Stimulated activated CD4-positive, alpha-beta T cell treated with anti-CD3 and anti-CD28 coated beads, Interleukin-1b, Interleukin-23, amount 100 ng/mL, for 1 hour (primary cell): ENCODE results near the gene ROCK2.

Source experiments
- DNase-seq, 2 donors: peaks; one replicate each; pipeline ENCODE4 v3.0.0-alpha.2; 2020; ENCODE audit warnings: low read depth in 2 of 2

The ROCK2 gene

DNA sequence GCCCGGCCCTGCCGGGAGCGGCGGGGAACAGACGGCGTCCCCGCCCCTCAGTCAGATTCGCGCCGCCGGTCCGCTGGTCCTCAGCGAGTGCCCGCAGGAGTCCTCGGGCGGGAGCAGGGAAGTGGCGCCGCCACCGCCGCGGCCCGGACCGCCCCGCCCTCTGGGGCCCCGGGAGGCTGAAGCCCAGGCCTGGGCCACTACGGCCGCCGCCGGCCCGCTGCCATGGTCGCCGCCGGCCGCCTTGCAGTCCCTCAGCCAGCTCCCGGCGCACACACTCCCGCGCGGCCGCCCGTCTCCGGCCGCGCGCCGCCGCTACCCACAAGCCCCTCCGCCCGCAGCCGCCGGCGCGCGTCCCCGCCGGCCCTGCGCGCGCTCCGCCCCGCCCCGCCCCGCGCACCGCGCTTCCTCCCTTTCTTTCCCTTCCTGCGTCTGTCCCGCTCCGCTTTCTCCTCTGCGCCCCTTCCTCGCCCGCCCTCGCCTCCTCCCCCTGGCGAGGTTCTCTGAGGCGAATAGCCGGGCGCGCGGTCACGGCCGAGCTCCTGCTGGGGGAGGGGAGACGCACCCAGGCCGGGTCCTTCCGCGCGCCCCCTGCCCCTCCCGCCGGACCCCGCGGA lies at the start of gene ROCK2:
Gene ROCK2 (minus strand): TSS at position 295 of the 614 bp plus-strand sequence. CDS start 500 bp downstream, outside the sequence.
- peak in 1 of 2 donors; percentile 54 for DNase-seq

DNA sequence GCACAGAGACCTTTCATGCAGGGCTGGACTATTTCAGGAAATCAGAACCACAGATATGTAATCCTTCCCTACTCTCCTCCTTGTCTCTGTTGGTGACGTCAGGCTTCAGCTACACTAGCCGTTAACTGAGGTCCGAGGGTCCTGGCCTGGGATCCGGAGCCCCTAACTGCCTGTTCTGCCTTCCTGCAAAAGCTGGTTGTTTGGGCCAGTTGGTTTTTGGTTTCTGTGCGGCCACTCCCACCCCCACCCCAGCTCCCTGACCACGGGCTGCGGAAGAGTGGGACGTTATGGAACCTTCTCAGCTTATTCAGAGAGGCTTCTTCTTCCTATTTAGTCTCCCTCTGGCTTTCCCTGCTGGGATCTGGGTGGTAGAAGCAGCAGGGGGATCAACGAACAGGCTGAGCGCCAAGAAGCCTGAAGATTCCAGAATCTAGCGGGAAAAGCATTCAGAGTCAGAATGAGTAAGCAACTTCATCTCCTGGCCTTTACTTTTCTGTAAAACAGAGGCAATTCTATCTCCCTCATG lies 49.3 kb upstream of the ROCK2 start:
- no peak for DNase-seq

DNA sequence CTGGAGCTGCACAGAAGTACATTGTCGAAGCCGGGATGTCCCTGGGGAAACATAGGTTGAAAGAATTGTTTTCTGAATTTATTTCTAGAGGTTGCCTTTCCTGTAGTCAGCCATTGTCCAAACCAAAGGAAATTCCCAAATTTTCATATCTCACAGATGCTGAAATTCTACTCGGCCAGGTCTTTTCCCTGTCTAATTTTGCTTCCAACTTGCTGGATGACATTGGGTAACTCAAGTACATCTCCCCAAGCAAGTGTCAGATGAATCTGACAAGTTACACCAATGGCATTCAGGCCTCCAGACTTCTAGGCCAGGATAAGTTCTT lies 47.5 kb upstream of the ROCK2 start:
- DNase-seq = no peak

DNA sequence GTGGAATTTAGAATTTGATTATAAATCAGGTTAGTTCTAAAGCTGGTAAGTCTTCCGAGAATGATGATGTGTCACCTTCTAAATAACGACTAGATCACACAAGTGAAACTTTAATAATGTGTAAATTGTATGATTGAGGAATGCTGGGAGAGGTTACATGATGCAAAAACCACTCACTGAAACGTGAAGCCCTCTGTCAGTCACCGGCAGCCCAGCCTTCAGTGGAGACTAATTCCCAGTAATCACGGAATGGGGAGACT lies 45.9 kb upstream of the ROCK2 start:
- no peak for DNase-seq

DNA sequence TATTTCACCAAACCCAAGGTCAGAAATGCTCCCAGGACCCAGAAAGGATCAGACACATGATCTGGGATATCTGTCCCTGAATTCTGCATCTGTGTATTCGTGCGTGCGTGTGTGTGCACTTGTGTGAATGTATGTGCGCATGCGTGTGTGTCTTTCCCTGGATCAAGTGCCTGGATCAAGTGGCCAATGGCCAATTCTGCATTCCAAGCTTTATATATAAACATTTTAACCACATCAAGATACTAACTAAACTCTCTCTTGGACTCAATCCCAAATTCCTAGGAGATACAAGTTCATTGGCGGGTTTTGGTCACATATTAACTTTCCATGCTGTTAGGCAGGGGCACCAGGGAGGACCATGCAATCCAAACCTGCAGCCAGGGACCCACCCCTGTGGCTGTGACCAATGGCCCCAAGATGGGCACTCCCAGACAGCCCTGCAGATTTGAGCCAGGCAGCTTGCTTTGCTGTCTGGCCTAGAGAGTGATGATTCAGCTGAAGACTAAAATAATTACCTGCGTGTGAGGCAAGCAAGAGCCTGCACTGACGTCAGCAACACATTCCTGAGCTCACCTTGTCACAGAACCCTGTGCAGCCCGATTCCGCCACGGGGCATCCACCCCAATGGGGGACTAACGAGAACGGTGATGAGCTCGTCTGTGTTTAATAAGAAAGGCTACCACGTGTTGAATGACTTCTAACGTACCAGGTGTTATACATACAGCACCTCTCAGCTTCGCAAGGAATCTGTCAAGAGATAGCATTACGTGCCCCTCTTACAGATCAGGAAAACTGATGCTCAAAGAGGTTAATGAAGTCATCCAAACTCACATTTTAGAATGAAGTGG lies 45.3 kb upstream of the ROCK2 start:
- no peak for DNase-seq

DNA sequence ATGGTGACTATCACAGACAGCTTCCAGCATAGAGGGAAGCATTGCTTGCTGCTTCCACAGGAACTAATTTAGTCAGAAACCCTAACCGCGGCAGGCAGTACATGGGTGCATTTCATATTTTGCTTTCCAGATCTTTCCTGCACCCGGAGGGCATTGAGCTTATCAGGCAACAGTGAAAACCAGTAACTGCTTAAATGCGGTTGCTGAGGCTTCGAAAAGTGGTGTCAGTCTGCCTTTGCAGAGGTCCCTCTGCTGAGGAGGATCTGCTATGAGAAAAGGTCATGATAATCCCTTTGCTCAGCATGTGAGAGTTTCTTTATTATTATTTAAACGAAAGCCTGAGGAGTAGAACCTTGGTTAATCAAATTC lies 44.6 kb upstream of the ROCK2 start:
- DNase-seq = no peak

DNA sequence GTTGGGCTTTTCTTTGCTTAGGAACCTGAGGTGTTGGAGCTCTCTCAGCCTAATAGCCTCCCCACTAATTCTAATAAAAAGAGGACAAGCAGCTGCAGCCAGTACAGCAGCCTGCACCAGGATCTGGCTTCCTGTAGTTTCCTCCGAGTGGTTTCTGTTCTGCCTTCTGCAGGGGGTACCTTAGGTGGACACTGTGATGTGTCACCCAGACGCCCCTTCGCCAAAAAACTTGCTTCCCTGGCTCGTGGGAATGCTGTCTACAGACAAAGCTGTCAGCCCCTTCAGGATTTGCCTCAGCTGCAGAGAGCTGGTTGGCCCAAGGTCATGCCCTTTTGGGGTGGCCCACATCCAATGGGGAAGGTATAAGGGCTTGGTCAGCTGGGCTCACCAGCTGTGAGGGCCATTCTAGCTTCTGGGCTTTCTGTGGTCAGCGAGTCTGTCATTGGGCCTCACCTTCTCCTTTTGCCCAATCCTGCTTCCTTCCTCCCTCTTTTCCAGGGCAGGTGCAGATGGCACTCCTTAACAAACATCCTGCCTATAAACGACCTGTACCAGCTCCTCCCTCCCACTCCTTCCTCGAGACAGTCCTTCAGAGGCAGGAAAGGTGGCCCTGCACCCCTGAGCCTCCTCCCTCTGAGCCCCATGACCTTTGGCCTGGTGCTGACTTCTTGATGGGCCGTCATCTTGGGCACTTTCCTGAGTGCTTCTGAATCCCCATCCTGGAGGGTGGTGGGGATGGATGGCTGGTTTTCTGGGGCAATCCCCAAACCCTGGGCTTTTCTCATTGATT lies 44.0 kb upstream of the ROCK2 start:
- no peak for DNase-seq

DNA sequence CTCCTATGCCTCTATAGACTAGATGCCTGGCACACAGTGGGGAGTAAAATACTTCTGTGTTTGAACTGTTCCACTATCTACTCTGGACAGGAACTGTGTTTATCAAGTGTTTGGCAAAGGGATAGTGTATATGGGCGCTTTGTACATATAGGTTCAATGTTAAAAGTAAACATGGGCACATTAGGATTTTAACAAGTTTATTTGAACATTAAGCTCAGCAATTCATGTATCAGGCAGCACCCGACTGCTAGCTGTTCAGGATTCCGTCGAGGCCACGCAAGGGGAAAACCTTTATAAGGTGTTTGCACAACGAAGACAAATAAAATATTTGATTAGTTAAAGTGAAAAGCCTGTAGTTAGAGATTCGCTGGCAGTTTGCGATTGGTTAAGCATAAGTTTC lies 43.4 kb upstream of the ROCK2 start:
- DNase-seq = no peak

DNA sequence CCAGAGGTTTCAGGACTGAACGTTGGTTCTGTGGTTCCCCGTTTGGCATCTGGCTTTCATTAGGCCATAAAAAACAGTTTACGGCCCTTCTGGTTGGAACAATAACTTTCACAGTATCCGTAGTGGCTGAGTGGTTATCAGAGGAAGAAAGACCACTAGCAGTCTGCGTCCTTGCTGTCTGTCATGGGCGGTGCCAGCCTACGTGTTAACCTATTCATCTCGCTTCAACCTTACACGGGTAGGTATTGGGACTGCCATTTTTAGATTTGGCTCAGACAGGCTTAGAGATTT lies 42.6 kb upstream of the ROCK2 start:
- DNase-seq = no peak

DNA sequence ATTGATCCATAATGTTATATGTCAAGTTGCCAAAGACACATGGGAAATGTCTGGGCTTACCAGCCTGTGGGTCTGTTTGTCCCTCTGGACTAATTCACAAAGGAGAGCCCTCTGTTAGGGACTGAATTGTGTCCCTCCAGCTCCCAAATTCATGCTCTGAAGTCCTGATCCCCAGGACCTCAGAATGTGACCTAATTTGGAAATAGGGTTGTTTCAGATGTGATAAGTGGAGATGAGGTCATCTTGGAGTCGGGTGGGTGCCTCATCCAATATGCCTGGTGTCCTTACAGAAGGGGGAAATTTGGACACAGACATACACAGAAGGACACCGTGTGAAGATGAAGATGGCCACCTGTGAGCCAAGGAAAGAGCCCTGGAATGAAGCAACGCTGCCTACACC lies 41.4 kb upstream of the ROCK2 start:
- no peak for DNase-seq

DNA sequence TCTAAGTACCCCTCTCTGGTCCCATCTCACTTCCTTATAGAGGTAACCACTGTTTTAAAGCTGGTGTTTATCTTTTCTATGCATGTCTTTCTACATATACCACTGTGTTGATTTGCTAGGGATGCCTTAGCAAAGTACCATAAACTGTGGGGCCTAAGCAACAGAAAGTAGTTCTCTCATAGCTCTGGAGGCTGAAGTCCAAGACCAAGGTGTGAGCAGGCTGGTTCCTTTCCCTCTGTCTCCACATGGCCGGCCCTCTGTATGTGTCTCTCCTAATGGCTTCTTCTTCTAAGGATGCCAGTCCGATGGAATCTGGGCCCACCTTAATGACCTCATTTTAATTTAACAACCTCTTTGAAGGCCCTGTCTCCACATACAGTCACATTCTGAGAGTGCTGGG lies 40.8 kb upstream of the ROCK2 start:
- no peak for DNase-seq

DNA sequence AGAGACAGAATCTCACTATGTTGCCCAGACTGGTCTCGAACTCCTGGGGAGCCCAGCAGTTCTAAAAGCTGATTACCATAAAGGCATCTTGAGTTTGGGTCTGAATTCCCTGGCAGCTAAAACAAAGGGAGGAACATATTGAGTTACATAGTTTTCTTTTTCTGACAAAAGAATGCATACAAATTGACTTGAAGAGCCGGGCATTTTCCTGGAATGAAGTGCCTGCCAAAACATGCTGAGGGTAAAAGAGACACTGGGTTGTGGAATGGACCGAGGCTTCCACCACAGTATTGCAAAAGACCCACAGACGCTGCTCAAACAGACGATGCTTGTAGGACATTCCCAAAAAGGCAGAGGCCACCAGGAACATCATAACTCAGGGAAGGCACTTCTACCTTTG lies 35.1 kb upstream of the ROCK2 start:
- no peak for DNase-seq

DNA sequence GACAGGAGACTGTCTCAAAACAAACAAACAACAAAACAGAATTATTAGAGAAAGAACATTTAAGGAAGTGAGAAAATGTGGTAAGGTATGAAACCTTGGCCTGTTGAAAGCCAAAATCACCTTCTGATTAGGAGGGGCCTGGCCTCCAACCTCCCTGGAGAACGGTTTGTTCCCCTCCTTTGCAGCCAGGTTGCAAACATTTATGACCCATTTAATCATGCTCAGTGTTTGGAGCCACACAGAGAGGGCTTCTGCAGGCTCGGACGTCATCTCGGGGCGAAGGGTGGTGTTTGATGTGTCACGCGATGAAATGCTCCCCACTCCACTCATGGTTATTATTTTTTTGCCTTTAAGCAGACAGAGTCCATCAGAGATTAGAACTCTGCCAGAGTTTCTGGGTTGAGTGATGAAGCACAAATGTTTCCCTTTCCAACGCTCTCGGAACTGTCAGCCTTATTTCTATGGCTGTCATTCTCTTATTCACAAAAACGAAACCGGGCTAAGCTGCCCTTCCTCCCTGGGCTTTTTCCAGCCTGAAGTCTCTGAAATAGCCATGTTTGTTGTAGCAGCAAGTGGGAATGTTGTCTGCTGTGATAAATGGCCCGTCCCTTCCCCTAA lies 33.6 kb upstream of the ROCK2 start:
- no peak for DNase-seq

DNA sequence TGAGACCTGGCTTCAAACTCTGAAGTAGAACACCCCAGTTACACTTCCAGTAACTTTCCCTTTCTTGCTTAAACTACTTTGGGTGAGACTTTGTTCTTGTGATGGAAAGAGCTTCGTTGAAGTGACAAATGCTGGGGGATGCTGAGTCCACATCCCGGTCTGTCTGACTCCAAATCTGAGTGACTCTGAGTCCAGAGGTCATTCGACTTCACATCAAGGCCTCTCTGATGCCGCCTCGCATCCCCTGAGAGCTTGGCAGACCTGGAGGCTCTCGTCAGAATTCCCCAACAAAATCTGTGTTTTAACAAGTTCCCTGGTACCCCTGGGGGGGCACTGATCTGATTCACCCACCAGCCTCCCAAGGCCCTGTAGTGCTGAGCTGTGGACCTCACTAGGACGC lies 31.6 kb upstream of the ROCK2 start:
- DNase-seq = no peak

DNA sequence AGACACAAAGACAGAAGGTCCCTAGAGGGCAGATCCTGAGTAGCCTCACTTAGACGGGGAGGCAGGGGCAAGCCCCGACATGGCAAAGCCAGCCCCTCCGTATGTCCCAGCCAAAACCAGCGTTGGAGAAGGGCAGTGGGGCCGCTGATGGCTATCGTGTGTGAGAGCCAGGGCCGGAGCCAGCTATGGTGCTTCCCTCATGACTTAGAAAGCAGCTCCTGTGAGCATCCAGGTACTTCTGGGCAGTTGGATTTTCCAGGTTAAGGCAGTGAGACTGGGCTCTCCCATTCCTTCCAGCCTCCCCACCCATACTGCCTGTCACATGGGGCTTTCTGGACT lies 31.2 kb upstream of the ROCK2 start:
- no peak for DNase-seq

DNA sequence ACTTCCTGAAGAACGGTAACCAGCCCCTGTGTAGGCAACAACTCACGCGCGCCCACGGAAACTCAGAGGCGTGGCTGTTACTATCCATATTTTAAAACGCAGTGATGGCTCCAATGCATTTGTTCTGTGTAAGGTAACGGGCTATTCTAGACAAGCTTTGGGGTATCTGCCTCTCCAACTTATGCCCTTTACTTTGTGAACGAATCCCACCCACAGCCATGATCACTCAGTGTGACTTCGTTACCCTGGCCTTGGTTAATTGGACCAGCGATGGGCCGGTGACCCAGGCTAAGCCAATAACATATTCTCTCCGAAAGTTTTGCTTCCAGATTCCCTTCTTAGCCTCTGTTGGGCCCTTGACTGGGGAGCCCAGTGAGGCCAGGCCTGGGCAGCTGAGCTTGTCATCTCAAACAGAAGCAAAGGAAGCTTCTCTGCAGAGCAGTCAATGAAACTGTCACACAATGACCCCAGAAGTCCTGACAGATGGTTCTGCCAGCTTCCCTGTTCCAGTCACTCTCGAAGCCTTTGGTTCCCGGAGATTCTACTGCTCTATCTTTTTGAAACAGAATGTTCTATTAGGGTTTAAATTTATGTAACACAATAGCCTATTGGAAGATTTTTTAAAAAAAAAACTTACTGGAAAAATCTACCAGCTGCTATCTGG lies 30.7 kb upstream of the ROCK2 start:
- DNase-seq = no peak

DNA sequence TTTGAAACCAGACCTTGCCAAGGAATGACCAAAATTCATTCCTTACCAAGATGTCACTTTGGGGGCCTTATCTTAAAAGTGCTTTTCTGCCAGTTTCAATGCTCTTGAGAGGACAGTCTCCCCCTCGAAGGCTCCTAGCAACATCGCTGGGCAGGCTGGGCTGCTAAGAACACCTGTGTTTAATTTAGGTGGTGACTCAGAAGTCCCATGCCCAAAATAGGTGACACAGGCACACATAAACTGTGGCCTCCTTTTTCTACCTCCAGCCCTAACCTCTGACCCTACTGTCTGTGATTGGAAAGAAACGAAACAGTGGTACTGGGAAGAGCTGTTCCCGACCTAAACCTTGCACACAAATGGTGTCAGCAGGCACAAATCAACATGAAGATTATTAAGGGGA lies 28.7 kb upstream of the ROCK2 start:
- DNase-seq = no peak

DNA sequence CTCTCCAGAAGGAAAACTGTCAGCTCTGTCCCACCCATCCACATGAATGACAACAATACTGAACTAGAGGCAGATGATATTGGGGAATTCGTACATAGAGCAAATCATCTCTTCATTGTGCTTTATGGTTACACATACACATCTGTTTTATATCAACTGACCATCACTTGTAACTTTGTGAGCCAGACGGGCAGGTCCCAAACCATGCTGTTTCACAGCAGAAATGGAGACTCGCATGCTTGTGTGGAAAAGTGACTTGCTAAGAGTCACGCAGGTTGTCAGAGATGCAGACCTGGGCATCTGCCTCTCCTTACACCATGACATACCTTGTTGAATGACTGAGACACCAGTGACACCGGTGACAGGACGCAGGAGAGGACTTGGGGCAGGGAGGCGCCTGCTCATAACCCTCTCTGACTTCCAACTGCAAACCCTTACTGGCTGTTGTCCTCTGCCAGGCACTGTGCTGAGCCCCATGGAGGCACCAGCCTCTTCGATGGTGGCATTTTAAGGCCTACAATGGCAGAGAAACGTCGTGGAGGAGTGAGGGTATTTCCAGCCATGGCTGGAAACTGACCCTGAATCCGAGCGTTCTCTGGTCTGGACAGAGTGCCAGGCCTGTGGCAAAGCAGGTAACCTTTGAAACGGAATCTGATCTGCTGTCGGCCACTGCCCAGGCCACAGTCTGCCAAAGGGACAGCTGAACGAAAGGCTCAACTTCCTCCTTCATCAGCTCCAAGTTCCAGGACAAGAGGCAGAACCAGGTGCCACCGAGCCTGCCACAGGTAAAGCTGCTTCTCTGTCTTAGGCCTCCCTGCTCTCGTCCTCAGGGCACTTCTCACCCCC lies 26.9 kb upstream of the ROCK2 start:
- DNase-seq = no peak

DNA sequence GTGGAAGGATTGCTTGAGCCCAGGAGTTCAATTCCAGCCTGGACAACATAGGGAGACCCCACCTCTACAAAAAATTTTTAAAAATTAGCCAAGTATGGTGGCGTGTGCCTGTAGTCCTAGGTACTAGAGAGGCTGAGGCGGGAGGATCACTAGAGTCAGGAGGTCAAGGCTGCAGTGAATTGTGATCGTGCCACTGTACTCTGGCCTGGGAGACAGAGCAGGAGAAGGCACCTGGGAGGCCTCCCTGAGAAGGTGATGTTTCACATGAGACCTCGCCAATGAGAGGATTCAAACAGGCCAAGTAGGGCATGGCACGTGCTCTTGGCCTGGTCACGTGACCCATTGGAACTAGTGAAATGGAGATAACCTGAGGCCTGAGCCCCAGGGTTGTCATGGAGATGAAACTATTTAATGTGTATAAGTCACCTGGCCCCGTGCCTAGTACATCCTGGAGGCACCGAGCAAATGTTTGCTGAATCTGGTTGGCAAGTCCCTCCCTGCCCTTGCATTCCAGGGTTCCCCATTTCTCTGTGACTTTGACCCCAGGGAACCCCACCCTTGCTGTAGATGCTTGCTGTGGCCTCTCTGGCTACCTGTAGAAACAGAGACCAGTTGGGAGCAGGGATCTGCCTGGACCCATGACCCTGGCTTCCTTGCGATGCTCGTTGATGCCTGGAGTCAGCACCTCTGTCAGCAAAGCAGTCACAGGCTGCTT lies 26.1 kb upstream of the ROCK2 start:
- DNase-seq = no peak

DNA sequence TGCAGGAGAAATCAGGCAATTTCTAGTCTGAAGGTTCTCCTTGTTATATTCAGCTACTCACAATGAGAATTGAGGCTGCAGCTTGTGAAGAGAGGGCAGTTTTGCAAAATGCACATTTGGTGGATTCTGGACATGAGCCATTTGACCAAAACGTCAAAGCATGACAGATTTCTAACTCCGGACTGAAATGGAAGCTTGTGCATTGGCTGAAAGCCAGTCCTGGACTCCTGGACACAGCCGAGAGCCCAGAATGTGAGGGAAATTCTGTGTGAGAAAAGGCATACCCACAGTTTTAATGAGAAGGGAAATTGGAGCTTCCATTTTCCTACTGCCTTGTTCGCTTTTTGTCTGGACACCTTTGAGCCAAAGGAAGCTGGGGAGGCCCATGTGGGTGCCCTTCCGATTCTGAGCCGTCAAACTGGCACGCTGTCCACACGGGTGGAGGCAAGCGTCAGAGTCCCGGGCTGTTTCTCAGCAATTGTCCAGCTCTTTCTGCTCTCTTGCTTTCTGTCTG lies 23.7 kb upstream of the ROCK2 start:
- no peak for DNase-seq
